Stomach (tissue), 4 donors: ENCODE measurements around the gene RERE.

ENCODE experiments used
- CTCF ChIP-seq, 7 experiments: fragments of 450-650 bp in 4 of 7; fragments of 200-600 bp in 3 of 7; sonication (generic) in 3 of 7; IDR thresholded peaks; one replicate each; pipeline ENCODE4 v1.5.1; 2016 to 2019; ENCODE audit warnings: antibody characterized with exemption in 7 of 7, control low read depth in 2 of 7, mild to moderate bottlenecking in 1 of 7
- POLR2AphosphoS5 ChIP-seq, 3 donors: sonication (generic); formaldehyde crosslinking; IDR thresholded peaks; one replicate each; pipeline ENCODE4 v1.6.1; 2016; ENCODE audit warnings: antibody characterized with exemption in 3 of 3

- no peak for TF ChIP-seq CTCF (IDR thresholded peaks at IDR 0.05)
- TF ChIP-seq POLR2AphosphoS5 (IDR thresholded peaks at IDR 0.05), result no peak
Measured at GRCh38 chr1:8818325-8818775, 910 bp upstream of the RERE start.
